Transverse colon (tissue), 4 donors: ENCODE results near the gene TAOK3. TPM values are rescaled to one million over a fixed set of nuclear protein-coding genes. Genes with fewer than 3 reads are reported as not detected.

Source experiments
- DNase-seq: peaks from one replicate; pipeline ENCODE4 v3.0.0-alpha.2; 2019
- H3K27ac ChIP-seq, 4 donors: fragments of 200-600 bp; sonication (generic); 2 replicates each; pipeline ENCODE4 v1.5.1; 2016 to 2018; ENCODE audit warnings: inconsistent platforms in 4 of 4
- H3K27me3 ChIP-seq: fragments of 200-600 bp; sonication (generic); 2 replicates; pipeline ENCODE4 v1.5.1; 2017; ENCODE audit warnings: inconsistent platforms
- H3K36me3 ChIP-seq, 4 donors: fragments of 200-600 bp; sonication (generic); 2 replicates each; pipeline ENCODE4 v1.5.1; 2017 to 2019; ENCODE audit warnings: inconsistent platforms in 4 of 4
- H3K4me1 ChIP-seq, 4 donors: fragments of 200-600 bp; sonication (generic); 2 replicates each; pipeline ENCODE4 v1.5.1; 2017 to 2020; ENCODE audit warnings: inconsistent platforms in 4 of 4
- H3K4me3 ChIP-seq, 4 donors: fragments of 200-600 bp; sonication (generic); 1 replicate in 1 of 4; 2 replicates in 3 of 4; pipeline versions ENCODE4 v1.5.1 to v1.6.1; 2017 to 2019; ENCODE audit warnings: inconsistent platforms in 4 of 4
- H3K9me3 ChIP-seq, 2 donors: fragments of 200-600 bp; sonication (generic); 2 replicates each; pipeline ENCODE4 v1.5.1; 2017 to 2019; ENCODE audit warnings: inconsistent platforms in 2 of 2
- CTCF ChIP-seq, 5 experiments: fragments of 200-600 bp in 3 of 5; fragments of 450-650 bp in 2 of 5; sonication (generic) in 3 of 5; IDR thresholded peaks; 1 replicate in 2 of 5; 2 replicates in 3 of 5; pipeline ENCODE4 v1.5.1; 2016 to 2017; ENCODE audit warnings: antibody characterized with exemption in 5 of 5, inconsistent platforms in 3 of 5, mild to moderate bottlenecking in 2 of 5, moderate library complexity in 1 of 5
- EP300 ChIP-seq: sonication (generic); formaldehyde crosslinking; IDR thresholded peaks from one replicate; pipeline ENCODE4 v1.6.1; 2017; ENCODE audit warnings: antibody characterized with exemption, low read depth
- POLR2A ChIP-seq: fragments of 450-650 bp; IDR thresholded peaks from one replicate; pipeline ENCODE4 v1.6.1; 2016; ENCODE audit warnings: antibody characterized with exemption, mild to moderate bottlenecking, moderate library complexity
- POLR2AphosphoS5 ChIP-seq, 3 donors: sonication (generic); formaldehyde crosslinking; IDR thresholded peaks; one replicate each; pipeline ENCODE4 v1.6.1; 2016; ENCODE audit warnings: antibody characterized with exemption in 3 of 3
- WGBS, 2 donors: methylation state at CpG; one replicate each; pipeline ENCODE4 v1.1.5; 2018; ENCODE audit warnings: low coverage in 1 of 2; 5-methylcytosine and 5-hydroxymethylcytosine counted together
- in situ Hi-C, 4 donors: fragments of 200-750 bp; cut with MboI; loops; one replicate each; pipeline versions ENCODE4 v1.15.0 to v1.15.1; 2017; ENCODE audit warnings: low sequenced_read_pairs in 3 of 4, low pct_ligation_motif_present in 1 of 4, low pct_unique_long_range_greater_than_20kb in 1 of 4
- intact Hi-C: fragments of 100-400 bp; cut with DNase I; formaldehyde crosslinking; loops from one replicate; pipeline ENCODE4 v1.15.1; 2023; ENCODE audit warnings: low total_unique reads
- total RNA-seq, 4 donors: library from RNA; depleted of rRNA; stranded (reverse); fragments of >200 nt; gene quantifications; one replicate each; pipeline ENCODE4 v1.1.0, GENCODE V29; 2016

TAOK3 gene
- total RNA-seq, 4 donors from 2014 or later = 40.4 to 93.2 (median 79.2) TPM

DNA sequence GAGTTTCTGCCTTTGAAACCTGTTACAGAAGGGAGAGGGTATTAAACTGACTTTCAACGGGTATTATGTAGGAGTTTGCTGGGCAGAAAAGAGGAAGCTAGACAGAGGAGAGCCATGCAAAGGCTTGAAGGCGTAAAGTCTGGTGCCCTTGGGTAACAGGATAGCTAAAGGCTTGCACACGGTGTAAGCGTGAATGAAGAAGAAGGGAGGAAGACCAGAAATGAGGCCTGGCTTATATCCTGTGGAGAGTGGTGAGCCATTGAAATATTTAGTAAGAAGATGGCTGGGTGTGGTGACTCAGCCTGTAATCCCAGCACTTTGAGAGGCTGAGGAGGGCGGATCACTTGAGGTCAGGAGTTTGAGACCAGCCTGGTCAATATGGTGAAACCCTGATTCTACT is 26.2 kb upstream of the TAOK3 start:
- Histone ChIP-seq H3K9me3 (no peaks in the 10 kb centered on the region), H3K4me3 (no peak overlapping the region), H3K4me1 (peaks cover 0 to 10% (median 4%) of the 10 kb centered on the region in 4 donors), H3K27ac (no peak overlapping the region), H3K27me3 (no peaks in the 10 kb centered on the region), H3K36me3 (peaks cover 0 to 24% (median 6%) of the 10 kb centered on the region in 4 donors)
- TF ChIP-seq POLR2A (no peak), EP300 (no peak), POLR2AphosphoS5 (IDR thresholded peaks at IDR 0.05) (no peak), CTCF (IDR thresholded peaks at IDR 0.05) (no peak)
- 88 to 92% methylated on average over 4 to 5 of the region's 5 CpGs for WGBS, 2 donors
- DNase-seq = no peak
- in situ Hi-C loops (no loop called here), intact Hi-C loops (no loop called here)

DNA sequence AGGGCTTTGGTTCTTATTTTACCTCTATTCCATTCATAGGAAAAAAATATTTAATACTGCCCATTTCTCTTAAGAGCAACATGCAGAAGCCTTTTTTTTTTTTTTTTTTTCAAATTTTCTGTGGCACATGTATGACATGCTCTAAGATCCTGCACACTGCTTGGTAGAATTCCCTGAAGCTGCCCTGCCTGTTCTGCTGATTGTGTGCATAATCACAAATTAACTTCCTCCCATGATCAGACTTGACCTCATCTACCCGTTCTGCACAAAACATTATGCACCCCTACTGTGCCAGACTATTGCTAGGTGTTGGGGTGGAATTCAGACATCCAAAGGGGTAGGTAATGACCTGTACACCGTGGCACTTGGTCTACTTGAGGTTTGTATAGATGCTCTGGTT is 25.8 kb upstream of the TAOK3 start:
- TF ChIP-seq POLR2AphosphoS5 (IDR thresholded peaks at IDR 0.05) (no peak), EP300 (no peak), CTCF (IDR thresholded peaks at IDR 0.05) (no peak)
- no peak for DNase-seq
- no peaks in the 10 kb centered on the region for H3K27me3 ChIP-seq
- 70 to 93% methylated on average over 2 of the region's 2 CpGs for WGBS, 2 donors
- peaks cover 0 to 10% (median 4%) of the 10 kb centered on the region in 4 donors for H3K4me1 ChIP-seq
- H3K27ac ChIP-seq = peak overlapping the region in 1 of 4 donors; percentile 19
- H3K4me3 ChIP-seq = no peak overlapping the region
- H3K36me3 ChIP-seq = peaks cover 0 to 22% (median 4%) of the 10 kb centered on the region in 4 donors
- intact Hi-C loops (no loop called here), in situ Hi-C loops (no loop called here)
- no peaks in the 10 kb centered on the region for H3K9me3 ChIP-seq

DNA sequence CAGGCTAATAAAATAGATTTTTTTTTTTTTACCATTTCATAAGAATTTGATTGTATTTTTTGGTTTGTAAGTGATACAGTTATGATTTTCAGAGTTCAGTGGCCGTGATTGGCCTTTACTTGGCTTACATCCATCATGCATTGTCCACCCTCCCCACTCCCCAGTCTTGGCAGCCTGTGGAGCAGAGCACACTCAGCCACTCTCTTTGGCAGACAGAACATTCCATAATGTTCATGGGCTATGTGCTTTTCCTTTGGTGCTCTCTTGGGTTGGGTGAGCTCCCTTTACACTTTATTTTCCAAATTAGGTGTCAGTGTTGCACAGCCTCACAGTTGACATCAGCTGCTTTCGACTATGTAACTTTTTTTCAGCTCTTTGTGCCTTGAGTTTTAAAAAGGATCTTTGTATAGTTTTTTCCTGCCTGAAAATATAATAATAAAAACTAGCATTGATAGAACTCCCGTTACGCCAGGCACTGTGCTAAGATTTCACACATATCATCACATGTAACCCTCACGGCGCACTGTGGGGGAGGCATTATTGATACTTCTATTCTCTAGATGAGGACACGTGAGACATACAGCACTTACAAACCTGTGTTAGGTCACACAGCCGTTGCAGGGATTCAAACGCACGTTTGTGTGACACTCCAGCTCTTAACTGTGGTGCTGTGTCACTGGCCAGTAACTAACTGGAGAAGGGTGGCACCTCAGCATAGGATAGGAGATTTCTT is 25.2 kb upstream of the TAOK3 start:
- no peaks in the 10 kb centered on the region for H3K9me3 ChIP-seq
- peaks cover 0 to 15% (median 3%) of the 10 kb centered on the region in 4 donors for H3K36me3 ChIP-seq
- 85 to 94% methylated on average over 5 to 10 of the region's 10 CpGs for WGBS, 2 donors
- no peaks in the 10 kb centered on the region for H3K27me3 ChIP-seq
- intact Hi-C loops = no loop called here
- DNase-seq = no peak
- peak overlapping the region in 1 of 4 donors; percentile 19 for H3K27ac ChIP-seq
- TF ChIP-seq POLR2A = no peak
- H3K4me3 ChIP-seq = no peak overlapping the region
- H3K4me1 ChIP-seq = peaks cover 0 to 10% (median 4%) of the 10 kb centered on the region in 4 donors
- in situ Hi-C loops = no loop called here

GRCh38 chr12:118391836-118392235 is 19.1 kb upstream of the TAOK3 start:
- no peak for DNase-seq
- 71 to 93% methylated on average over 1 of the region's 1 CpG for WGBS, 2 donors
- H3K27me3 ChIP-seq = no peaks in the 10 kb centered on the region
- peaks cover 0 to 37% (median 13%) of the 10 kb centered on the region in 4 donors for H3K36me3 ChIP-seq
- TF ChIP-seq POLR2AphosphoS5 (IDR thresholded peaks at IDR 0.05) (no peak), EP300 (no peak), POLR2A (no peak), CTCF (IDR thresholded peaks at IDR 0.05) (no peak)
- no peak overlapping the region for H3K4me3 ChIP-seq
- in situ Hi-C loops (no loop called here), intact Hi-C loops (no loop called here)
- H3K27ac ChIP-seq = no peak overlapping the region
- H3K4me1 ChIP-seq = no peaks in the 10 kb centered on the region
- H3K9me3 ChIP-seq = no peaks in the 10 kb centered on the region
